Neural crest cell (in vitro differentiated cells): ENCODE measurements around the gene RYR2. TPM values are rescaled to one million over a fixed set of nuclear protein-coding genes. Genes with fewer than 3 reads are reported as not detected.

ENCODE experiments used
- DNase-seq: peaks from one replicate; pipeline ENCODE4 v3.0.0; 2021; ENCODE audit warnings: low read depth, mixed read lengths, low spot score
- H3K27ac Mint-ChIP-seq: one replicate; pipeline ENCODE4 v1.8.0; 2021; ENCODE audit warnings: mild to moderate bottlenecking, mixed read lengths; ENCODE audit not compliant: unreplicated experiment
- H3K27me3 Mint-ChIP-seq: 2 replicates; pipeline ENCODE4 v1.8.0; 2021; ENCODE audit warnings: low read depth, mild to moderate bottlenecking, mixed read lengths
- H3K36me3 Mint-ChIP-seq: 2 replicates; pipeline ENCODE4 v1.8.0; 2021; ENCODE audit warnings: low read depth, mild to moderate bottlenecking, mixed read lengths
- H3K4me1 Mint-ChIP-seq: 2 replicates; pipeline ENCODE4 v1.8.0; 2021; ENCODE audit warnings: mixed read lengths
- H3K4me3 Mint-ChIP-seq: one replicate; pipeline ENCODE4 v1.8.0; 2021; ENCODE audit warnings: mild to moderate bottlenecking, mixed read lengths
- H3K9me3 Mint-ChIP-seq: 2 replicates; pipeline ENCODE4 v1.8.0; 2021; ENCODE audit warnings: mixed read lengths
- CTCF ChIP-seq: fragments of 200-600 bp; sonication (generic); conservative IDR thresholded peaks from 2 replicates; pipeline ENCODE4 v1.5.0; 2021; ENCODE audit warnings: antibody characterized with exemption, mild to moderate bottlenecking
- total RNA-seq: library from RNA; stranded (reverse); gene quantifications from 2 replicates; pipeline ENCODE4 v1.2.1, GENCODE V29; 2021

The RYR2 gene
- total RNA-seq, 1 donor from 2014 or later, result 0.07 TPM

GRCh38 chr1:237093691-237094090, 51.7 kb downstream of the RYR2 start:
- Mint-ChIP-seq H3K9me3 (no peaks in the 10 kb centered on the region), H3K27me3 (peaks cover 5% of the 10 kb centered on the region), H3K4me3 (no peak overlapping the region), H3K27ac (no peak overlapping the region), H3K4me1 (no peaks in the 10 kb centered on the region), H3K36me3 (no peaks in the 10 kb centered on the region)
- no peak for TF ChIP-seq CTCF
- no peak for DNase-seq

GRCh38 chr1:237098541-237098940, 56.6 kb downstream of the RYR2 start:
- no peak overlapping the region for H3K27ac Mint-ChIP-seq
- no peak for DNase-seq
- TF ChIP-seq CTCF, result no peak

GRCh38 chr1:237103021-237103420, 61.0 kb downstream of the RYR2 start:
- Mint-ChIP-seq H3K27ac (no peak overlapping the region), H3K9me3 (no peaks in the 10 kb centered on the region), H3K27me3 (no peaks in the 10 kb centered on the region), H3K36me3 (no peaks in the 10 kb centered on the region), H3K4me1 (peaks cover 5% of the 10 kb centered on the region), H3K4me3 (no peak overlapping the region)
- DNase-seq, result no peak
- TF ChIP-seq CTCF, result no peak

More at GRCh38 chr1:237098541-237098940, 56.6 kb downstream of the RYR2 start:
- Mint-ChIP-seq H3K27me3 (no peaks in the 10 kb centered on the region), H3K4me3 (no peak overlapping the region), H3K4me1 (no peaks in the 10 kb centered on the region), H3K36me3 (no peaks in the 10 kb centered on the region), H3K9me3 (no peaks in the 10 kb centered on the region)

GRCh38 chr1:237104096-237104495, 62.1 kb downstream of the RYR2 start:
- no peak for DNase-seq
- no peak overlapping the region for H3K4me3 Mint-ChIP-seq
- no peak for TF ChIP-seq CTCF
- no peak overlapping the region for H3K27ac Mint-ChIP-seq
- no peaks in the 10 kb centered on the region for H3K36me3 Mint-ChIP-seq
- H3K9me3 Mint-ChIP-seq, result no peaks in the 10 kb centered on the region
- H3K27me3 Mint-ChIP-seq, result no peaks in the 10 kb centered on the region
- peaks cover 5% of the 10 kb centered on the region for H3K4me1 Mint-ChIP-seq

- Mint-ChIP-seq H3K27me3 (no peaks in the 10 kb centered on the region), H3K4me1 (peaks cover 5% of the 10 kb centered on the region), H3K27ac (no peak overlapping the region), H3K36me3 (no peaks in the 10 kb centered on the region), H3K9me3 (no peaks in the 10 kb centered on the region), H3K4me3 (no peak overlapping the region)
- no peak for TF ChIP-seq CTCF
- no peak for DNase-seq
Observed at GRCh38 chr1:237105826-237106225, 63.8 kb downstream of the RYR2 start.
